OCI-LY3 (cell line): ENCODE measurements around the gene PARP12.

Source experiments
- CTCF ChIP-seq: fragments of 200-600, 300-600 bp; sonication (generic); IDR thresholded peaks from 2 replicates; pipeline ENCODE4 v1.5.1; 2014; ENCODE audit warnings: antibody characterized with exemption, low read length, low read depth
- EZH2phosphoT487 ChIP-seq: fragments of 200-600 bp; shearing (Covaris generic); IDR thresholded peaks from 2 replicates; pipeline ENCODE4 v1.6.1; 2018; ENCODE audit warnings: antibody characterized with exemption, mixed run types, low read depth

- TF ChIP-seq CTCF (peak; percentile 67), EZH2phosphoT487 (no peak)
Observed at GRCh38 chr7:140003913-140004382, 58.8 kb downstream of the PARP12 start.
